ENCODE results near the gene PFDN6.

- TF ChIP-seq CTCF (IDR thresholded peaks at IDR 0.05; ENCODE audit: low read length) = no peak
- TF ChIP-seq EZH2 (optimal IDR thresholded peaks at IDR 0.05; ENCODE audit: low read depth, low read length) = no peak
- no peak for TF ChIP-seq EZH2phosphoT487 (IDR thresholded peaks at IDR 0.05; ENCODE audit: low read length)
Measured at GRCh38 chr6:33248643-33248931, 40.8 kb upstream of the PFDN6 start.

Data from MM.1S (cell line).